ENCODE data around the gene GIMAP6.

DNA sequence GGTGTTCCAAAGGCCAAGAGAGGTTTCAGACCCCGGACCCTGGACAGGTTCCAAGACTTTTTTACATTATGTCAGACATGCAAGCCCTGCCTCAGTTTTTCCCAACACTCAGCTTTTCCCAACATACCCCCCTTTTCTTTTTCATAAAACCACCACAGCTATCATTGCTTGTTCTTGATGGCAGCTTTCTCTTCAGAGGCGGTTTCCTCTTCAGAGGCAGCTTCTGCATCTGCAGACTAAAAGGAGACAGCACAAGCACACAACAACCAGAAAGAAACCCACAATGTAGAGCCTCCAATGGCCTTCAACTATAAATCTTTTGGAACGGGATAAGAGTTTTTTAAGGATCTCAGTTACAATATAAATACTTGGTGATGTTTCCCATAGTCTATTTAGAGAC lies 19.3 kb downstream of the GIMAP6 start:
- TF ChIP-seq, protein P1, sequence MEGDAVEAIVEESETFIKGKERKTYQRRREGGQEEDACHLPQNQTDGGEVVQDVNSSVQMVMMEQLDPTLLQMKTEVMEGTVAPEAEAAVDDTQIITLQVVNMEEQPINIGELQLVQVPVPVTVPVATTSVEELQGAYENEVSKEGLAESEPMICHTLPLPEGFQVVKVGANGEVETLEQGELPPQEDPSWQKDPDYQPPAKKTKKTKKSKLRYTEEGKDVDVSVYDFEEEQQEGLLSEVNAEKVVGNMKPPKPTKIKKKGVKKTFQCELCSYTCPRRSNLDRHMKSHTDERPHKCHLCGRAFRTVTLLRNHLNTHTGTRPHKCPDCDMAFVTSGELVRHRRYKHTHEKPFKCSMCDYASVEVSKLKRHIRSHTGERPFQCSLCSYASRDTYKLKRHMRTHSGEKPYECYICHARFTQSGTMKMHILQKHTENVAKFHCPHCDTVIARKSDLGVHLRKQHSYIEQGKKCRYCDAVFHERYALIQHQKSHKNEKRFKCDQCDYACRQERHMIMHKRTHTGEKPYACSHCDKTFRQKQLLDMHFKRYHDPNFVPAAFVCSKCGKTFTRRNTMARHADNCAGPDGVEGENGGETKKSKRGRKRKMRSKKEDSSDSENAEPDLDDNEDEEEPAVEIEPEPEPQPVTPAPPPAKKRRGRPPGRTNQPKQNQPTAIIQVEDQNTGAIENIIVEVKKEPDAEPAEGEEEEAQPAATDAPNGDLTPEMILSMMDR (IDR thresholded peaks at IDR 0.05; ENCODE audit: low read depth, low read length, poor library complexity, severe bottlenecking), result no peak
- no peak for TF ChIP-seq EZH2phosphoT487 (IDR thresholded peaks at IDR 0.05; ENCODE audit: borderline replicate concordance, low read length)

Measured in DOHH2 (cell line).